H1 (cell line): Measurements from ENCODE around the gene SSTR5. TPM values are rescaled to one million over a fixed set of nuclear protein-coding genes. Genes with fewer than 3 reads are reported as not detected.

Experiments
- ATF2 ChIP-seq: IDR thresholded peaks from 2 replicates; pipeline ENCODE4 v1.6.1; 2012; ENCODE audit warnings: low read length, inconsistent platforms
- CBX5 ChIP-seq: fragments of 300-800, 300-1000 bp; sonication (generic); IDR thresholded peaks from 2 replicates; pipeline ENCODE4 v1.7.1; 2016; ENCODE audit warnings: antibody characterized with exemption, low read length, low read depth
- CHD1 ChIP-seq: IDR thresholded peaks from 2 replicates; pipeline ENCODE4 v1.6.1; 2012; ENCODE audit warnings: low read depth, low read length, improper control_type of control experiment
- KDM4A ChIP-seq: IDR thresholded peaks from one replicate; pipeline ENCODE4 v1.7.1; 2012; ENCODE audit warnings: low read depth, mild to moderate bottlenecking, moderate library complexity, low read length, inconsistent platforms; ENCODE audit not compliant: severe bottlenecking
- RAD21 ChIP-seq, 2 experiments: IDR thresholded peaks in 1 of 2; conservative IDR thresholded peaks in 1 of 2; 2 replicates each; pipeline ENCODE4 v1.6.1; 2011; ENCODE audit warnings: low read depth in 2 of 2, low read length in 2 of 2, improper control_type of control experiment in 1 of 2, inconsistent platforms in 1 of 2, mild to moderate bottlenecking in 1 of 2, moderate library complexity in 1 of 2
- RNF2 ChIP-seq: fragments of 200-900, 300-1000 bp; sonication (generic); IDR thresholded peaks from 2 replicates; pipeline ENCODE4 v1.7.1; 2016; ENCODE audit warnings: borderline replicate concordance, low read depth, mild to moderate bottlenecking, antibody characterized with exemption, low read length; ENCODE audit not compliant: poor library complexity, severe bottlenecking; ENCODE audit errors: missing control alignments
- SIX5 ChIP-seq: IDR thresholded peaks from 2 replicates; pipeline ENCODE4 v1.6.1; 2011; ENCODE audit warnings: mild to moderate bottlenecking, low read depth, low read length
- TAF1 ChIP-seq: IDR thresholded peaks from 2 replicates; pipeline ENCODE4 v1.6.1; 2011; ENCODE audit warnings: mild to moderate bottlenecking, low read depth, low read length
- polyA plus RNA-seq, 7 experiments: library from polyadenylated mRNA; depleted of rRNA in 3 of 7; stranded (reverse) in 5 of 7; unstranded in 2 of 7; fragments of >200 nt in 5 of 7; fragments of 200-250 nt in 2 of 7; gene quantifications; 1 replicate in 5 of 7; 2 replicates in 1 of 7; 4 replicates in 1 of 7; pipeline versions ENCODE4 v1.2.1 to v1.2.3, GENCODE V29; 2011 to 2013; ENCODE audit warnings: missing spikeins in 2 of 7, mixed read lengths in 2 of 7
- total RNA-seq: library from RNA; stranded (reverse); fragmentation: NEBNext Ultra II Directional; extraction: Animal tissue kit (Norgen Biotek cat#: 25700); gene quantifications from 2 replicates; pipeline ENCODE4 v1.2.1, GENCODE V29; 2021

The SSTR5 gene
- total and polyA plus RNA-seq, 2 of the 8 experiments (the other 6 are each of a cell fraction or from before 2014, with no cell fraction given) = 0.56 to 0.60 TPM

GRCh38 chr16:1093284-1094123, 21.0 kb downstream of the SSTR5 start (continued):
- TF ChIP-seq SIX5 (no peak), RAD21 (IDR thresholded peaks at IDR 0.05 in 1 of 2, conservative IDR thresholded peaks at IDR 0.05 in 1 of 2; ENCODE audit: low read depth in 2 of 2, low read length in 2 of 2) (no peak), RNF2 (no peak), CHD1 (no peak), ATF2 (no peak), KDM4A (no peak), CBX5 (no peak), TAF1 (no peak)
- TF ChIP-seq, all 59 proteins: peak for 3
